ENCODE data around the gene SLAMF6. TPM values are rescaled to one million over a fixed set of nuclear protein-coding genes. Genes with fewer than 3 reads are reported as not detected.

Gene SLAMF6
- total RNA-seq, 3 donors from 2014 or later (not counting 1 experiment from before 2014, with no cell fraction given) = 66.7 to 88.2 (median 68.1) TPM

DNA sequence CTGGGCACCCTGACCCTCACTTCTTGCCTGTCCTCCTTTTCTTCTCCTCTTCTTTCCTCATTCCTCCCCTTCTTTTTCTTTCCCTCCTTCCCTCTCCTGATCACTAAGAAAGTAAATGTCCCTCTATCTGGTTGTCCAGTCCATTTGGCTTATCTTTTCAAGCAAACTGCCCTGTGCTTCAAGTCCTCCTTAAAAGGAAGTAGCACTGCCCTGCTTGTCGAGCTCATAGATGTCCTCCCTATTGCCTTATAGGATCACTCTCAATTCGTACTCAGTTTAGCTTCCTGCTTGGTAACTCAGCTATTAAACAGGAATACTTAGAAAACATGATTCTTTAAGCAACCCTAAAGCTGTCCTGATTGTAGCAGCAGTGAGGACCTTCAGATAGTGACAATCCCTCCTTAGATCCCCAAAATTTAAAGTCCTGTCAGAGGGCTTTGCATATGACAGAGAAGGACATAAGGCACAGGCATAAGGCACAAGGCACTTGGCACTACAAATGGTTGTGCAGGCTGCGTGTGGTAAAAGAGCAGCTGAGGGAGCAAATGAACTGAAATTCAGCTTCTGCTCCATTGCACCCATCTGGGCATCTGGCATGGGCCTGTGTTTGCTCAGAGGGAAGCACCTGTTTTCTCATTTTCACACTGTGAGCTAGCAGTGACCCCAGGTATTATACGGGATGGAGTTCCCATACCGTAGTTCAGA, 26.1 kb upstream of the SLAMF6 start:
- Mint-ChIP-seq H3K4me3 (no peak overlapping the region), H3K36me3 (no peaks in the 10 kb centered on the region), H3K4me1 (peaks cover 10 to 27% of the 10 kb centered on the region in 2 donors), H3K27me3 (ENCODE audit: low read depth in 2 of 2) (no peaks in the 10 kb centered on the region), H3K9me3 (no peaks in the 10 kb centered on the region), H3K27ac (no peak overlapping the region)
- peaks cover 19% of the 10 kb centered on the region for H3K36me3 ChIP-seq (ENCODE audit: control insufficient read depth, insufficient read depth, low read length)
- TF ChIP-seq, protein P1, sequence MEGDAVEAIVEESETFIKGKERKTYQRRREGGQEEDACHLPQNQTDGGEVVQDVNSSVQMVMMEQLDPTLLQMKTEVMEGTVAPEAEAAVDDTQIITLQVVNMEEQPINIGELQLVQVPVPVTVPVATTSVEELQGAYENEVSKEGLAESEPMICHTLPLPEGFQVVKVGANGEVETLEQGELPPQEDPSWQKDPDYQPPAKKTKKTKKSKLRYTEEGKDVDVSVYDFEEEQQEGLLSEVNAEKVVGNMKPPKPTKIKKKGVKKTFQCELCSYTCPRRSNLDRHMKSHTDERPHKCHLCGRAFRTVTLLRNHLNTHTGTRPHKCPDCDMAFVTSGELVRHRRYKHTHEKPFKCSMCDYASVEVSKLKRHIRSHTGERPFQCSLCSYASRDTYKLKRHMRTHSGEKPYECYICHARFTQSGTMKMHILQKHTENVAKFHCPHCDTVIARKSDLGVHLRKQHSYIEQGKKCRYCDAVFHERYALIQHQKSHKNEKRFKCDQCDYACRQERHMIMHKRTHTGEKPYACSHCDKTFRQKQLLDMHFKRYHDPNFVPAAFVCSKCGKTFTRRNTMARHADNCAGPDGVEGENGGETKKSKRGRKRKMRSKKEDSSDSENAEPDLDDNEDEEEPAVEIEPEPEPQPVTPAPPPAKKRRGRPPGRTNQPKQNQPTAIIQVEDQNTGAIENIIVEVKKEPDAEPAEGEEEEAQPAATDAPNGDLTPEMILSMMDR (IDR thresholded peaks at IDR 0.05) = no peak
- H3K4me1 ChIP-seq (ENCODE audit: control insufficient read depth, insufficient read depth, low read length) = peaks cover 18% of the 10 kb centered on the region
- DNase-seq (no peak), ATAC-seq (no peak)
- no peak overlapping the region for H3K4me3 ChIP-seq (ENCODE audit: low read length)
- peak overlapping the region; percentile 47 for H3K27ac ChIP-seq (ENCODE audit: low read length)
- no peaks in the 10 kb centered on the region for H3K27me3 ChIP-seq (ENCODE audit: control insufficient read depth, insufficient read depth, low read length)
- intact Hi-C loops (cut with micrococcal nuclease) = no loop called here
- 57% methylated on average over 5 of the region's 5 CpGs for WGBS (ENCODE audit: insufficient coverage)
- no peaks in the 10 kb centered on the region for H3K9me3 ChIP-seq (ENCODE audit: control insufficient read depth, insufficient read depth, low read length)

DNA sequence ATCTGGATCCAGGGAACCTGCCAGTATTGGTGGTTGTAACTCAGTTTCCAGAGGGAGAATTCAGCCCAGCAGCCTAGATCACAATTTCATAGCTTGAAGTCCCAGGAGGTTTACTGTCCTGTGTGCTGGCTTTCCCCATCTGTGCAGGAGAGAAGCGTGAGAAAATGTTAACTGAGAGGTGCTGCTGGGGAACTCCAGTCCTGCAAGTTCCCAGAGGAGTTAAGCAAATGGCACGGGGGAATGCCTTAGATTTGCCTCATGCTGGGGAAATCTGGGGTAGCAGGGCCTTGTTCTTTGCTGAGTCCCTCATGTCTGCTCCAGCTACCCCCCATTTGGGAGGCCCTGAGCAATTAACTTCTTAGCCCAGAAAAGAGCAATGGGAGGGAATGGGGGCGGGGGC, 25.1 kb upstream of the SLAMF6 start:
- H3K36me3 Mint-ChIP-seq = no peaks in the 10 kb centered on the region
- intact Hi-C loops (cut with micrococcal nuclease) = no loop called here
- H3K4me3 Mint-ChIP-seq = no peak overlapping the region
- no peak overlapping the region for H3K27ac Mint-ChIP-seq
- H3K27me3 ChIP-seq (ENCODE audit: control insufficient read depth, insufficient read depth, low read length) = no peaks in the 10 kb centered on the region
- no peak overlapping the region for H3K4me3 ChIP-seq (ENCODE audit: low read length)
- no peaks in the 10 kb centered on the region for H3K9me3 Mint-ChIP-seq
- peaks cover 22% of the 10 kb centered on the region for H3K4me1 ChIP-seq (ENCODE audit: control insufficient read depth, insufficient read depth, low read length)
- WGBS (ENCODE audit: insufficient coverage) = 74% methylated on average over 3 of the region's 3 CpGs
- TF ChIP-seq, protein P1 (IDR thresholded peaks at IDR 0.05) = no peak
- no peak for DNase-seq
- H3K4me1 Mint-ChIP-seq = peaks cover 12 to 32% of the 10 kb centered on the region in 2 donors
- no peaks in the 10 kb centered on the region for H3K27me3 Mint-ChIP-seq (ENCODE audit: low read depth in 2 of 2)
- no peaks in the 10 kb centered on the region for H3K9me3 ChIP-seq (ENCODE audit: control insufficient read depth, insufficient read depth, low read length)
- H3K36me3 ChIP-seq (ENCODE audit: control insufficient read depth, insufficient read depth, low read length) = peaks cover 15% of the 10 kb centered on the region
- H3K27ac ChIP-seq (ENCODE audit: low read length) = no peak overlapping the region
- ATAC-seq = no peak

DNA sequence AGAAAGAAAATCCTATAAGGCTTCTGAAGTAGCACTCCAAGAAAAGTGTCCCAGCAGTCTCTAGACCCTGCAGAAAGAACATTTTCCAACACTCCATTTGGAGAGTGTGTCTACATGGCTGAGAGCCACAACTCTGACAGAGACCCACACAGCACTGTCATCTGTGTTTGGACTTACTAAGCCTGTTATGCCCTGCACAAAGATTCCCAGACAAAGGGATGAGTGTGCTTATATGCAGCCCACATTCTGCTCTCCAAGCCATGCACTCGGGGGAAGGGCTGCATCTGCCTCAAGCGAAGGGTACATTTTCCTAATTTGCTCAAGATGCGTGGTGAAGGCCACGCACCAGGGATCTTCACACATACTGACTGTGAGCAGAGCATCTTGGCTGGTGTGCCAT, 24.4 kb upstream of the SLAMF6 start:
- H3K36me3 Mint-ChIP-seq = no peaks in the 10 kb centered on the region
- no peaks in the 10 kb centered on the region for H3K9me3 Mint-ChIP-seq
- Histone ChIP-seq H3K36me3 (ENCODE audit: control insufficient read depth, insufficient read depth, low read length) (peaks cover 8% of the 10 kb centered on the region), H3K9me3 (ENCODE audit: control insufficient read depth, insufficient read depth, low read length) (no peaks in the 10 kb centered on the region), H3K4me3 (ENCODE audit: low read length) (no peak overlapping the region), H3K27me3 (ENCODE audit: control insufficient read depth, insufficient read depth, low read length) (no peaks in the 10 kb centered on the region), H3K4me1 (ENCODE audit: control insufficient read depth, insufficient read depth, low read length) (peaks cover 22% of the 10 kb centered on the region), H3K27ac (ENCODE audit: low read length) (no peak overlapping the region)
- H3K27me3 Mint-ChIP-seq (ENCODE audit: low read depth in 2 of 2) = no peaks in the 10 kb centered on the region
- H3K27ac Mint-ChIP-seq = no peak overlapping the region
- peaks cover 17 to 27% of the 10 kb centered on the region in 2 donors for H3K4me1 Mint-ChIP-seq
- no peak overlapping the region for H3K4me3 Mint-ChIP-seq
- intact Hi-C loops (cut with micrococcal nuclease) = no loop called here
- DNase-seq = no peak
- 75% methylated on average over 4 of the region's 4 CpGs for WGBS (ENCODE audit: insufficient coverage)
- ATAC-seq = no peak
- TF ChIP-seq, protein P1 (IDR thresholded peaks at IDR 0.05) = no peak

DNA sequence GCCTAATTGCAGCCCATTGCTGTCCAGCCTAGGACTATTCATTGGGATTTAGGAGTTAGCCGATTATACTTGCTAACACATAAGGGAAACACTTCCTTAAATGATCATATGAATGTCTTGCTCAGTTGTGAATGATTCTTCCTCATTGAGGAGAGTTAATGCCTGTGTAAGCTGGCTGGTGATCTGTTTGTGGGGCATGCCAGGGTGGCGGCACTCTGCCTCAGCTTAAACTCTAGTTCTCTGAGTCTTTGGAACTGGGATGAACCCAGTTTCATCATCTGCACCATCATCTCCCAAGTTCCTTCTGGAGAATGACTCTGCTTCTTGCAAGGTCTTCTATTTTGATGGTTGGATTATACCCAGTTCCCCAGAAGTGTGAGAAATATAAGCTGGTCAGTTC, 23.9 kb upstream of the SLAMF6 start:
- H3K9me3 ChIP-seq (ENCODE audit: control insufficient read depth, insufficient read depth, low read length) = no peaks in the 10 kb centered on the region
- TF ChIP-seq, protein P1 (IDR thresholded peaks at IDR 0.05) = no peak
- peaks cover 4% of the 10 kb centered on the region for H3K36me3 ChIP-seq (ENCODE audit: control insufficient read depth, insufficient read depth, low read length)
- DNase-seq (no peak), ATAC-seq (peak in 1 of 3 donors; percentile 19)
- peaks cover 23% of the 10 kb centered on the region for H3K4me1 ChIP-seq (ENCODE audit: control insufficient read depth, insufficient read depth, low read length)
- Mint-ChIP-seq H3K9me3 (no peaks in the 10 kb centered on the region), H3K4me1 (peaks cover 21 to 28% of the 10 kb centered on the region in 2 donors), H3K27me3 (ENCODE audit: low read depth in 2 of 2) (no peaks in the 10 kb centered on the region), H3K36me3 (no peaks in the 10 kb centered on the region), H3K27ac (no peak overlapping the region), H3K4me3 (no peak overlapping the region)
- no peak overlapping the region for H3K4me3 ChIP-seq (ENCODE audit: low read length)
- intact Hi-C loops (cut with micrococcal nuclease) = no loop called here
- WGBS (ENCODE audit: insufficient coverage) = 80% methylated on average over 1 of the region's 2 CpGs
- no peaks in the 10 kb centered on the region for H3K27me3 ChIP-seq (ENCODE audit: control insufficient read depth, insufficient read depth, low read length)
- H3K27ac ChIP-seq (ENCODE audit: low read length) = no peak overlapping the region

All from natural killer cell (primary cell).